NB4 (cell line): Measurements from ENCODE around the gene KCNJ12.
"Not testable (repeated sequence)": the region's sequence is repeated elsewhere in the genome, so short reads cannot be mapped to it uniquely, and the experiment has no call there.

Source experiments
- DNase-seq: peaks from one replicate; pipeline ENCODE4 v3.0.0; 2010; ENCODE audit warnings: low read depth
- H3K4me3 ChIP-seq: one replicate; pipeline ENCODE4 v1.5.1; 2011; ENCODE audit warnings: mild to moderate bottlenecking, low read depth, low read length, moderate library complexity
- CTCF ChIP-seq: IDR thresholded peaks from one replicate; pipeline ENCODE4 v1.5.1; 2012; ENCODE audit warnings: low read depth, low read length
- MAX ChIP-seq: IDR thresholded peaks from 2 replicates; pipeline ENCODE4 v1.6.1; 2011; ENCODE audit warnings: low read depth, low read length
- MYC ChIP-seq: IDR thresholded peaks from 2 replicates; pipeline ENCODE4 v1.6.1; 2011; ENCODE audit warnings: low read depth, low read length
- POLR2A ChIP-seq: IDR thresholded peaks from 2 replicates; pipeline ENCODE4 v1.6.1; 2011; ENCODE audit warnings: mild to moderate bottlenecking; ENCODE audit not compliant: insufficient read length; ENCODE audit errors: extremely low read depth

The KCNJ12 gene

GRCh38 chr17:21417921-21418320 lies 41.8 kb downstream of the KCNJ12 start:
- H3K4me3 ChIP-seq: no peak overlapping the region
- TF ChIP-seq POLR2A: no peak
- no peak for TF ChIP-seq CTCF
- no peak for TF ChIP-seq MAX
- no peak for TF ChIP-seq MYC
- no peak for DNase-seq

- no peak overlapping the region for H3K4me3 ChIP-seq
- DNase-seq: no peak
- no peak for TF ChIP-seq MYC
- TF ChIP-seq CTCF: no peak
- no peak for TF ChIP-seq MAX
- TF ChIP-seq POLR2A: no peak
Measured at GRCh38 chr17:21418446-21419298, 42.5 kb downstream of the KCNJ12 start.

- TF ChIP-seq MAX: no peak
- TF ChIP-seq MYC: no peak
- no peak for TF ChIP-seq POLR2A
- TF ChIP-seq CTCF: no peak
- no peak for DNase-seq
- H3K4me3 ChIP-seq: no peak overlapping the region
Measured at GRCh38 chr17:21419299-21420239, 43.4 kb downstream of the KCNJ12 start.

GRCh38 chr17:21420503-21421090 lies 44.4 kb downstream of the KCNJ12 start:
- H3K4me3 ChIP-seq, DNase-seq: not testable (repeated sequence)

GRCh38 chr17:21421421-21422310 lies 45.5 kb downstream of the KCNJ12 start:
- not testable (repeated sequence) for H3K4me3 ChIP-seq, DNase-seq

- not testable (repeated sequence) for H3K4me3 ChIP-seq, DNase-seq
Measured at GRCh38 chr17:21422311-21423189, 46.4 kb downstream of the KCNJ12 start.

GRCh38 chr17:21423190-21423493 lies 47.0 kb downstream of the KCNJ12 start:
- DNase-seq, H3K4me3 ChIP-seq: not testable (repeated sequence)

GRCh38 chr17:21424697-21425096 lies 48.5 kb downstream of the KCNJ12 start:
- DNase-seq: not testable (repeated sequence)

More at GRCh38 chr17:21424697-21425096, 48.5 kb downstream of the KCNJ12 start:
- not testable (repeated sequence) for H3K4me3 ChIP-seq
